Neutrophil (primary cell): ENCODE measurements around the gene FOXP3.

ENCODE experiments used
- H3K27ac ChIP-seq: fragments of 200-600 bp; sonication (generic); 2 replicates; pipeline ENCODE4 v1.5.1; 2016; ENCODE audit warnings: mild to moderate bottlenecking, moderate library complexity
- H3K27me3 ChIP-seq: fragments of 200-600 bp; sonication (generic); 2 replicates; pipeline ENCODE4 v1.6.0; 2016; ENCODE audit warnings: mild to moderate bottlenecking
- H3K36me3 ChIP-seq: fragments of 200-600 bp; sonication (generic); 2 replicates; pipeline ENCODE4 v1.5.1; 2017
- H3K4me1 ChIP-seq, 2 experiments: fragments of 200-600 bp in 1 of 2; sonication (generic) in 1 of 2; 1 replicate in 1 of 2; 2 replicates in 1 of 2; pipeline versions ENCODE4 v1.5.1 to v1.6.1; 2013 to 2016; ENCODE audit warnings: low read depth in 1 of 2, low read length in 1 of 2, mild to moderate bottlenecking in 1 of 2, moderate library complexity in 1 of 2; ENCODE audit not compliant: control insufficient read depth in 1 of 2, insufficient read depth in 1 of 2
- H3K4me3 ChIP-seq, 2 experiments: fragments of 200-600 bp in 1 of 2; sonication (generic) in 1 of 2; 1 replicate in 1 of 2; 2 replicates in 1 of 2; pipeline ENCODE4 v1.5.1; 2013 to 2016; ENCODE audit warnings: low read depth in 1 of 2, low read length in 1 of 2, mild to moderate bottlenecking in 1 of 2, moderate library complexity in 1 of 2
- H3K9me3 ChIP-seq: fragments of 200-600 bp; sonication (generic); 2 replicates; pipeline ENCODE4 v1.5.1; 2016
- TF ChIP-seq, protein P1 (sequence below): fragments of 200-600 bp; sonication (generic); IDR thresholded peaks from 2 replicates; pipeline ENCODE4 v1.5.1; 2016; ENCODE audit warnings: antibody characterized with exemption

Gene FOXP3

DNA sequence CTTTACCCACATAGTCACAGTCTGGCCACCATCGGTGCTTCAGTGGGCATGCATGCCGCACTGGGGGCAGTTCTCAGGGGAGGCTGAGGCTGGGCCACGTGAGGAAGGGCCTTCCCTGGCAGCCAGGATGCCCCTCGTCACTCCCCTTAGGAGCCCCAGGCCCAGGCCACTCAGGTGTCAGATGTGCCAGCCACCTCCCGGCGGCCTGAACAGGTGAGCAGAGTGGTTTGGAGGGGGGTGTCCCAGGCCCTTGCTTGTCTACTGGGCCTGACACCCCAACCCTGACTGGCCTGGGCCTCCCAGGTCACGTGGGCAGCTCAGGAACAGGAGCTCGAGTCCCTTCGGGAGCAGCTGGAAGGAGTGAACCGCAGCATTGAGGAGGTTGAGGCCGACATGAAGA, 17.2 kb downstream of the FOXP3 start:
- no peak overlapping the region for H3K27ac ChIP-seq
- no peaks in the 10 kb centered on the region for H3K4me1 ChIP-seq
- no peaks in the 10 kb centered on the region for H3K9me3 ChIP-seq
- peaks cover 77% of the 10 kb centered on the region for H3K36me3 ChIP-seq
- TF ChIP-seq, protein P1, sequence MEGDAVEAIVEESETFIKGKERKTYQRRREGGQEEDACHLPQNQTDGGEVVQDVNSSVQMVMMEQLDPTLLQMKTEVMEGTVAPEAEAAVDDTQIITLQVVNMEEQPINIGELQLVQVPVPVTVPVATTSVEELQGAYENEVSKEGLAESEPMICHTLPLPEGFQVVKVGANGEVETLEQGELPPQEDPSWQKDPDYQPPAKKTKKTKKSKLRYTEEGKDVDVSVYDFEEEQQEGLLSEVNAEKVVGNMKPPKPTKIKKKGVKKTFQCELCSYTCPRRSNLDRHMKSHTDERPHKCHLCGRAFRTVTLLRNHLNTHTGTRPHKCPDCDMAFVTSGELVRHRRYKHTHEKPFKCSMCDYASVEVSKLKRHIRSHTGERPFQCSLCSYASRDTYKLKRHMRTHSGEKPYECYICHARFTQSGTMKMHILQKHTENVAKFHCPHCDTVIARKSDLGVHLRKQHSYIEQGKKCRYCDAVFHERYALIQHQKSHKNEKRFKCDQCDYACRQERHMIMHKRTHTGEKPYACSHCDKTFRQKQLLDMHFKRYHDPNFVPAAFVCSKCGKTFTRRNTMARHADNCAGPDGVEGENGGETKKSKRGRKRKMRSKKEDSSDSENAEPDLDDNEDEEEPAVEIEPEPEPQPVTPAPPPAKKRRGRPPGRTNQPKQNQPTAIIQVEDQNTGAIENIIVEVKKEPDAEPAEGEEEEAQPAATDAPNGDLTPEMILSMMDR = no peak
- H3K27me3 ChIP-seq = no peaks in the 10 kb centered on the region
- H3K4me3 ChIP-seq = no peak overlapping the region

GRCh38 chrX:49246541-49246940, 18.0 kb downstream of the FOXP3 start:
- Histone ChIP-seq H3K4me3 (no peak overlapping the region), H3K27me3 (no peaks in the 10 kb centered on the region), H3K9me3 (no peaks in the 10 kb centered on the region), H3K36me3 (peaks cover 75% of the 10 kb centered on the region), H3K27ac (no peak overlapping the region), H3K4me1 (no peaks in the 10 kb centered on the region)
- TF ChIP-seq, protein P1 = no peak

DNA sequence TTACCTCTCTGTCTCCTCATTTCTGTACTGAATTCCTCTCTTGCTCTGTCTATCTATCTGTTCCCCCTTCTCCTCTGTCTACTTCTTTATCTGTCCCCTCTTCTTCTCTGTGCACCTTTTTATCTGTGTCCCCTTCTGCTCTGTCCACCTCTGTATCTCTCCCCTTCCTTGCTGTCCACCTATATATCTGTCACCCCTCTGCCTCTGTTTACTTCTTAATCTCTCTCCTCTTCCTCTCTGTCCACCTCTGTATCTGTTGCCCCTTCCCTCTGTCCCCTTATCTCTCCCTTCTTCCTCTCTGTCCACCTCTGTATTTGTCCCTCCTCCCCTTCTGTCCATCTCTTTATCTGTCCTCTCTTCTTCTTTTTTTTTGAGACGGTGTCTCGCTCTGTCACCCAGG, 20.3 kb downstream of the FOXP3 start:
- H3K27ac ChIP-seq = no peak overlapping the region
- TF ChIP-seq, protein P1 = no peak
- no peaks in the 10 kb centered on the region for H3K9me3 ChIP-seq
- H3K4me3 ChIP-seq = no peak overlapping the region
- peaks cover 4 to 6% of the 10 kb centered on the region in 2 experiments for H3K4me1 ChIP-seq
- H3K36me3 ChIP-seq = peaks cover 52% of the 10 kb centered on the region
- H3K27me3 ChIP-seq = no peaks in the 10 kb centered on the region

- TF ChIP-seq, protein P1 = no peak
- no peaks in the 10 kb centered on the region for H3K27me3 ChIP-seq
- H3K36me3 ChIP-seq = peaks cover 42% of the 10 kb centered on the region
- H3K4me3 ChIP-seq = no peak overlapping the region
- no peak overlapping the region for H3K27ac ChIP-seq
- no peaks in the 10 kb centered on the region for H3K9me3 ChIP-seq
- H3K4me1 ChIP-seq = peaks cover 13 to 15% of the 10 kb centered on the region in 2 experiments
These were observed 21.3 kb downstream of the FOXP3 start for GRCh38 chrX:49243166-49243565.

DNA sequence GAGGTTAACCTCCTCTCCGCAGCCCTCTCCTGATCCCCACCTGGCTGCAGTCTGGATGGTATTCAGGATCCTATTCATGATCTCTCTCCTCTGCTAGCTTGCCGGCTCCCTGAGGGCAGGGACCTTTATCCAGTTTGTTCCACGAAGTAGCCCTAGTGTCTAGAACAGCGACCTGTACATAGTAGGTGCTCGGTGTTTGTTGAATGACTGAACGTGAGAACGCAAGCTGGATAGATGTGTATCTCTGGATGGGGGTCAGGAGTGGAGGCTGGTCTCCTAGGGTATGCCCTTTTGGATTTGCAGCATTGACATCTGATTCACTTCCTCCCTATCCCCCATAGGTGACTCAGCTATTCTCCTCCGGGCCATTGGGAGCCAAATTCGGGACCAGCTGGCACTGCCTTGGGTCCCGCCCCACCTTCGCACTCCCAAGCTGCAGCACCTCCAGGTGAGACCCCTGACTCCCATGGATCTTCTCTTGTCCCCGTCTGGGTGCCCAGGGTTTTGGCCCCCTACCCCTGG, 21.9 kb downstream of the FOXP3 start:
- no peak overlapping the region for H3K4me3 ChIP-seq
- H3K27ac ChIP-seq = no peak overlapping the region
- no peaks in the 10 kb centered on the region for H3K27me3 ChIP-seq
- H3K36me3 ChIP-seq = peaks cover 36% of the 10 kb centered on the region
- H3K4me1 ChIP-seq = peaks cover 19% of the 10 kb centered on the region in 2 experiments
- H3K9me3 ChIP-seq = no peaks in the 10 kb centered on the region
- TF ChIP-seq, protein P1 = no peak

- no peaks in the 10 kb centered on the region for H3K9me3 ChIP-seq
- H3K27ac ChIP-seq = peak overlapping the region; percentile 77
- H3K4me1 ChIP-seq = peaks cover 43 to 44% of the 10 kb centered on the region in 2 experiments
- no peaks in the 10 kb centered on the region for H3K27me3 ChIP-seq
- no peak overlapping the region for H3K4me3 ChIP-seq
- peaks cover 14% of the 10 kb centered on the region for H3K36me3 ChIP-seq
- TF ChIP-seq, protein P1 = no peak
These were observed 25.8 kb downstream of the FOXP3 start for GRCh38 chrX:49238735-49239134.
